HG03575 (cell line): ENCODE data around the gene INPP5D.

ENCODE experiments used
- ATAC-seq: cut with Tn5 transposase; IDR thresholded peaks from one replicate; pipeline ENCODE4 v1.9.1; 2021; ENCODE audit not compliant: unreplicated experiment, insufficient number of reproducible peaks, low FRiP score; ENCODE audit errors: extremely low read depth

The INPP5D gene

DNA sequence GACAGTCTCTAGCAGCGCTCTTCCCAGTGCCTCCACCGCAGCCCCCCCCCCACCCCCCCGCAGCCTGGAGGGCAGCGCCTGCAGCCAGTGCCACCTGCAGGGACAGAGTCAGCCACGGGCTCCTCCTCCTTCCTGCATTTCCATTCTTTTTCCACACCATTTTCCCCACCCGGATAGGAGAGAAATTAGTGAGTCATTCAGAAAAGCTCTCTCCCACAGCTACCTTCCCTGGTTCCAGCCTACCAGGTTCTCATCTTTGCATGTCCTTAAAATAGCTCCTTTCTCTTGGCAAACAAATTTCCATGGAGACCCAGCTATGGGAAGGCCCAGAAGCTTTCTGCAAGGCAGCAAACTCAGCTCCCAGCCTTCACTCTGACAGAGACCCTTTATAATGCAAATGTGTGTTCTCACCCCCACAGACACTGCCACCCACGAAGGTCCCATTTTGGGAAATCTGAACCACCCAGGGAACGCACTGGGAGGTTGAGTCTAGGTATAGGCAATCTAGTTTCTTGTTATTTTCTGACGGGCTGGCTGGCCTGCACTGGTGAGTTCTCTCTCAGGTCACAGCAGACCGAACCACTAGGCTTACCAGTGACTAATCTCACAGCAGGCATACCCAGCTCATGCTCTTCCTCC is 149.5 kb downstream of the INPP5D start:
- no peak for ATAC-seq

DNA sequence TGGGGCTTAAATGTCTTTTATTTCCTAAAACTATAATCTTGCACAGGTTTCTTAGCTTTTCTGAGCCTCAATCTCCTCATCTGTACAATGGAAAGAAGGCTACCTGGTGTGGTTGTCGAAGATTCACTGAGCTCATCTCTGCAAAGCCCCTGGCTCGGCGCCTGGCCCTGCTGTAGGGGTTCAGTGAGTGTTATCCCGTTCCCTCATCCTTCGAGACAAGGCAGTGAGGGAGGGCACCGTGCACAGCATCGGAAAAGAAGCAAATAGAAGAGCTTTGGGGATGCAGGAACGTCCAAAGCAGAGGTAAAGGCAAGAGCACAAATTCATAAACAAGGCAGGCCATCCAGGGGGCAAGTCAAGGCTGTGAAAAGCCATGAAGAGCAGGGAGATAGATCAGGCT is 150.1 kb downstream of the INPP5D start:
- ATAC-seq, result no peak

DNA sequence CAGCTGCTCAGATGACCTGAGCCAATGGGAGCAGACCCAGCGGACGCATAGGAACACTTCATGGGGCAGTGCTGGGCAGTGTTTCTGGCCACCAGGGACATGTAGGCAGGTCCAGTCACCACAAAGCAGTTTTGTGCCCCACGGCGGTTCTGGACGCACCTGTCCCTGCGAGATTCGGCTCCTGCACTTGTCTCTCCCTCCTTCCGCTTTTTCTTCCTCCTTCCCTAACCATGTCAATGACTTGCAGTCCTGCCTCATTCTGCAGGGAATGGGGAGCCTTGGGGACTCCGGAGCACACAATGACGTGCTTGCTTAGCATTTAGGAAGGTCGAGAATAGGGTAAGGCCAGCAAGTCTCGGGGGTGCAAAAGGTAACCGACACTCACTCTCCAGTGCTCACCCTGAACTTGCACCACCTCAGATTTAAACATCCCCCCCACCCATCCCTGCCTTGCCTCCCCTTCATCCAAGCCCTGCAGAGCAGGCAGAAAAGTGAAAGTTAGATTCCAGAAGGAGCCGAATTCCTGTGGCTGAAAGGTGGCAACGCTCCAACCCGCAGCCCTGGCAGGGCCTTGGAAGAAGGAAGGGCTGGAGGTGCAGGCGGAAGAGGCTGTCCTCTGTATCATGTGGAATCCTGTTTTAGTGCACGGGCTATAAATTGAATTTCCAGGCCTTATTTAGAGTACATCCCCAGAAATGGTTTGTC is 150.9 kb downstream of the INPP5D start:
- no peak for ATAC-seq

- no peak for ATAC-seq
These were observed 151.4 kb downstream of the INPP5D start for GRCh38 chr2:233211548-233211895.

- no peak for ATAC-seq
These were observed 152.9 kb downstream of the INPP5D start for GRCh38 chr2:233213011-233213410.

DNA sequence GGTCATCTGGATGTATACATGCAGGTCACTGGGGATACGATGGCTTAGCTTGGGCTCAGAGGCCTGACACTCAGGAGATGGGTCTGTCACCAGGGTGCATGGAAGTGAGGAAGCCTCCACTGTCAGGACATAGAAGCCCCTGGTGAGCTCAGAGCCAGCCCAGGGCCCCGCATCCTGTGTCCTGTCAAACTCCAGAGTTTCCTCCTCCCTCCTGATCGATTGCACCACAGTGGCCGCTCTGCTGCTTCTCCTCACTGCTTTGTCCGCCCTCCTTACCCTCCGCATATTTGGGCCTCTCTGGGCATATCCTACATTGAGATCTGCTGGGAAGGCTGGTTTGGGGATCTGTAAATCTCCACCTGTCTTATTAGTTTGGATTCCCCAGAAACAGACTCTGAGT is 153.8 kb downstream of the INPP5D start:
- ATAC-seq, result no peak

GRCh38 chr2:233217892-233218377 is 157.8 kb downstream of the INPP5D start:
- no peak for ATAC-seq

DNA sequence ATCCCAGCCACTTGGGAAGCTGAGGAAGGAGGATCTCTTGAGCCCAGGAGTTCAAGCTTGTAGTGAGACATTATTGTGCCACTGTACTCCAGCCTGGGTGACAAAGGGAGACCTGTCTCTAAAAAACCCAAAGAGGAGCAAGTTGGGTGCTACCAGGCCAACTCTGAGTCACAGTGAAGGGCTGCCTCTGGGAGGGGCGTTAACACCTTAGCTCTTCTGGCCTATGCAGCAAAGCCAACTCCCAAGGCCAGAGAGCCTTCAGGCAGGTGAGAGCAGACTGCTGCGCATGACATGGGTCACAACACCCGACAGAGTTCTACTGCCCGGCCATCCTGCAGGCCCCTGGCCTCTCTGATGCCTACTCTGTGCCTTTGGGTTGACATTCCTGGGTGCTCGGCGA is 158.7 kb downstream of the INPP5D start:
- no peak for ATAC-seq

DNA sequence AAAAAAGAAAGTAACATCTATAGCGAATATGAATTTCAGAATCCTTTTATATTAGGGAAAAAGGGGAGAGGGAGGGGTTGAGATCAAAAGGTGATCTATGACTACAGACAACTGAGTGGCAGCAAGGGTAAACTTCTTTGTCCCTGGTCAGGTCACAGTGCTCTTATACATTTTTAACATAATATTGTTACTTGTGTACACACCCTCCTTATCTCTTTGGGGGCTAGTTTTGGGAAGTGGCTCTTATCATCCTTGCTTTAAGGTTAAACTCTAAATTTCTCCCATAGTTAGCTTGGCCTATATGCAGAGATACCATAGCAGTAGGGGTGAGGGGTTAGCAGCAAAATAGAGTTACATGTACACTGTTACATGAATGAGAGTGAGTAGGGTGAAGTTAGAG is 159.7 kb downstream of the INPP5D start:
- ATAC-seq, result no peak

DNA sequence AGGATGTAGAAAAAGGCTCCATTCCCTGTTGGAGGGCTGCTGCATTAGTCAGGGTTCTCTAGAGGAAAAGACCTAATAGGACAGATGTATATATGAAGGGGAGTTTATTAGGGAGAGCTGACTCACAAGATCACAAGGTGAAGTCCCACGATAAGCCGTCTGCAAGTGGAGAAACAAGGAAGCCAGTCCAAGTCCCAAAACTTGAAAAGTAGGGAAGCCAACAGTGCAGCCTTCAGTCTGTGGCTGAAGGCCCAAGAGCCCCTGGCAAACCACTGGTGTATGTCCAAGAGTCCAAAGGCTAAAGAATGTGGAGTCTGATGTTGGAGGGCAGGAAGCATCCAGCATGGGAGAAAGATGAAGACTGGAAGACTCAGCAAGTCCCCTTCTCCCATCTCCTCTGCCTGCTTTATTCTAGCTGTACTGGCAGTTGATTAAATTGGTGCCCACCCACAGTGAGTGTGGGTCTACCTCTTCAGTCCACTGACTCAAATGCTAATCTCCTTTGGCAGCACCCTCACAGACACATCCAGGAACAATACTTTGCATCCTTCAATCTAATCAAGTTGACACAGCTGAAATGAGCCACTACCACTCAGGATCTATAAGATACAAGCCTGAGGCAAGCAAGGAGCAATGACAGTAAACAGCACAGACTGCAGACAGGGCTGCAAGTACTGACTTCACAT is 161.4 kb downstream of the INPP5D start:
- no peak for ATAC-seq

DNA sequence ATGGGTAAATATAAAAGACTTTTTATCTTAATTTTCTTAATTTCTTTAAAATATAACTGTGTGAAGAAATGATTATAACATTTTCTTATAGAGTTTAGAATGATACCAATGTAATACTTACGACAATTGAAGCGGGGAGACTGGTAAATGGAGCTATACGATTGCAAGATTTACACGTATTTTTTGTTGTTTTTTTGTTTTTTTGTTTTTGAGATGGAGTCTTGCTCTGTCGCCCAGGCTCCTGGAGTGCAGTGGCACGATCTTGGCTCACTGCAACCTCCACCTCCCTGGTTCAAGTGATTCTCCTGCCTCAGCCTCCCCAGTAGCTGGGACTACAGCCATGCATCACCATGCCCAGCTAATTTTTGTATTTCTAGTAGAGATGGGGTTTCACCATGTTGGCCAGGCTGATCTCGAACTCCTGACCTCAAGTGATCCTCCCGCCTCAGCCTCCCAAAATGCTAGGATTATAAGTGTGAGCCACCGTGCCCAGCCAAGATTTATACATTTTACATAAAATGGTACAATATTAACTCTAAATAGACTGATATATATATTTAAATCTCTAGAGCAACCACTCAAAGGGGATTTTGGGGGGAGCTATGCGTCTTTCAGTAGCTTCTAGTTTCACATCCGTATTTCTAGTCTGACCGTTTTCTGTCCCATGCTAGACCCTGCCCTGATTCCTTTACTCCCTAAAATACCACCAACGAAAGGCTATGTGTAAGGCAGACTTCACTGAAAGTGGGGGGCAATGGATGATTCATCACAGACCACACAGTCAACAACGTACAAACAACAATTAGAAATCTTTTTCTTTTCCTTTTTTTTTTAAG is 163.1 kb downstream of the INPP5D start:
- ATAC-seq, result peak; percentile 53

DNA sequence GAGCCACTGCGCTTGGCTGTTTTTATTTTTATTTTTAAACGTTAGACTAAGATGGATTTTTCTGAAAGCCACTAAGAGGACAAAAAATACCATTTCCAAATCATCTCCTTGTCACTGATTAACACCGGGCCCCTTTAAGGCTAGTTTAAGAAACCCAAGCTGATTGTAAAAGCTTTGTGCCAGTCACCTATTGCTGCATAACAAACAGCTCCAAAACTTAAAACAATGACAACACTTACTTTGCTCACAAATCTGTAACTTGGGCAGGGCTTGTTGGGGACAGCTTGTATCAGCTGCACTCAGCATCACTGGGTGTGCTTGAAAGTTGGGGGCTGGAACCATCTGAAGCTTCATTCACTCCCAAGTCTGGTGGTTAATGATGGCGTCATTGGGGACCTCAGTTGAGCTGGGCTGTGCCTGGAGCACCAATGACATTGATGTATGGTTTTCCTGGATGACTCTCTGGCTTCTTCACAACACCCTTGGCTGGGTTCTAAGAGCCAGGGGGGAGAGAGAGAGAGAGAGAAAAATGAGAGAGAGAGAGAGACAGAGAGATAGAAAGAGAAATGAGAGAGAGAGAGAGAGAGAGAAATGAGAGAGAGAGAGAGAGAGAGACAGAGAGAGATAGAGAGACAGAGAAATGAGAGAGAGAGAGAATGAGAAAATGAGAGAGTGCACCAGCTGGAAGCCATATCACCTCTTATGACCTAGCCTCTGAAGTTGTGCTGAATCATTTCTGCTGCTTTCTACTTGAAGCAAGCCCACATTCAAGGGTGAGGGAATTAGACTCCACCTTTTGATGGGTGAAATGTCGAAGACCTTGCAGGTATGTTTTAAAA is 165.3 kb downstream of the INPP5D start:
- ATAC-seq, result no peak

DNA sequence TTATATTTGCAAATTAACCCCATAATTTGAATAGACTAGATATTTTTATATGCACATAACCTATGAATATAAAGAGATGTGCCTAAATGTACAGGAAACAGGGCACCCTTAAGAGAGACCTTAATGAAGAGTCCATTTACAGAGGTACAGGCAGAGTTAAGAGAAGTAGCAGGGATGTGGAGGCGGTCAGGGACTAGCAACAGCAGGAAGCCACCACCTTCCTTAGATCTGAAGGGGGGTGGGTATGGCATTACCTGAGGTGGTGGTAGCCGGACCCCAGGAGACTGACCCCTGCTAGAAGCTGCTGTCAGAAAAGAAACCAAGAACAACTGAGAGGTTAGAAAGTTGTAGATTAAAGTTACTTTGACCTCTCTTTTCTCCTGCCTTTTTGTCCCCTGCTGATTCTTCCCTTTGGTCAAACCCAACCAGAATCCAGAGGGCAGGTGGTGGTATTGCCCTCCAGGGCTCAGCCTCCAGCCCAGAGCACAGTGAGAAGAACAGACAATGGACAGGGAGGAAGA is 166.4 kb downstream of the INPP5D start:
- ATAC-seq, result no peak

GRCh38 chr2:233227346-233227978 is 167.3 kb downstream of the INPP5D start:
- no peak for ATAC-seq

GRCh38 chr2:233228376-233228775 is 168.2 kb downstream of the INPP5D start:
- no peak for ATAC-seq

GRCh38 chr2:233233618-233234230 is 173.6 kb downstream of the INPP5D start:
- ATAC-seq, result no peak

DNA sequence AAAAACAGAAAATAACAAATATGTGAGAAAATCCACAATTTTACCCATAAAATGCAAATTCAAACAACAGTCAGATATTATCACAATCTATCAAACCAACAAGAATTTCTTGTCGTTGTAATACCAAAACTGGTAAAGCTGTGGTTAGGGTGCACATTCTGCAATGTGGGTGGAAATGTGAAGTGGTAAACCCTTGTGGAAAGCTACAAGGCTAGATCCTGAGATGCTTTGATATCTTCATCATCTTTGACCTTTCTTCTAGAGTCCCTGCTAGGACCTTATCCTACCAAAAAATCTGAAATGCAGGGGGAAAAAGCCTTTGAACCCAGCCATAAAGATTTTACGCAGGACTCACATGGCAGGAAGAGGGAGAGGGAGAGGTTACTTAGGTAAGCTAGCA is 174.1 kb downstream of the INPP5D start:
- ATAC-seq, result no peak

DNA sequence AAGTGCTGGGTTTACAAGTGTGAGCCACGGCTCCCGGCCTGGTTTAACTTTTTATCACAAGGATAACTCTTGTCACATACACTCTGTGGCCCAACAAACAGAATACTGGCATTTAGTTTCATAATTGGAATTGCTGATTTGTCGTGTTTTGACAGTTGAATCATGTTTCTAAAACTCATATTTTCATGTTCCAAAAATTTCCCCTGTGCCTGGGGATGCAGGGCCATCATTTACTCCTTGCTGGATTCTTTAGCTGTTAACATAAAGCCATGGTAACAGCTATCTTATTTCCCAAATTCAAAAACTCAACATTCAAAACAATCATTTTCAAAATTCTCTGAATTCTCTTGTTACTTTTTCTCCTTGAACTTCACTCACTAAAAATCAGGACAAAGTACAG is 174.9 kb downstream of the INPP5D start:
- no peak for ATAC-seq
